ENCODE data around the gene SORCS1.

DNA sequence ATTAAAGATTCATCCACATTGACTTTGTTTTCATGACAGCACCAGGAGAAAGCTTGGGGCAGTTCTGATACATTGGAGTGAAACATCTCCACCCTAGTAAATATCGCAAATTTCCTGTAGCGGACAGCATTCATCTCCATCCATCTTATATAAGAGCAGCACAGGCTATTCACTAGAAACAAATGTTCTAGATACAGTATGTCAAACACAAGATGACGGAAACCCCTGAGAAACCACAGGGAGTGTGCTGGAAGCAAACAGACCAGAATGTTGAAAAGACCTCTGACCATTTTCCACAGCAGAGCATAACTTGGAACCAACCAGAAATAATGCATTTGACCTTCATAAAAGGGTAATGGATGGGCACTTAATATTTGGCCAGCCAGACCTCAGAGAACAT, 343.9 kb downstream of the SORCS1 start:
- TF ChIP-seq, protein P1, sequence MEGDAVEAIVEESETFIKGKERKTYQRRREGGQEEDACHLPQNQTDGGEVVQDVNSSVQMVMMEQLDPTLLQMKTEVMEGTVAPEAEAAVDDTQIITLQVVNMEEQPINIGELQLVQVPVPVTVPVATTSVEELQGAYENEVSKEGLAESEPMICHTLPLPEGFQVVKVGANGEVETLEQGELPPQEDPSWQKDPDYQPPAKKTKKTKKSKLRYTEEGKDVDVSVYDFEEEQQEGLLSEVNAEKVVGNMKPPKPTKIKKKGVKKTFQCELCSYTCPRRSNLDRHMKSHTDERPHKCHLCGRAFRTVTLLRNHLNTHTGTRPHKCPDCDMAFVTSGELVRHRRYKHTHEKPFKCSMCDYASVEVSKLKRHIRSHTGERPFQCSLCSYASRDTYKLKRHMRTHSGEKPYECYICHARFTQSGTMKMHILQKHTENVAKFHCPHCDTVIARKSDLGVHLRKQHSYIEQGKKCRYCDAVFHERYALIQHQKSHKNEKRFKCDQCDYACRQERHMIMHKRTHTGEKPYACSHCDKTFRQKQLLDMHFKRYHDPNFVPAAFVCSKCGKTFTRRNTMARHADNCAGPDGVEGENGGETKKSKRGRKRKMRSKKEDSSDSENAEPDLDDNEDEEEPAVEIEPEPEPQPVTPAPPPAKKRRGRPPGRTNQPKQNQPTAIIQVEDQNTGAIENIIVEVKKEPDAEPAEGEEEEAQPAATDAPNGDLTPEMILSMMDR (IDR thresholded peaks at IDR 0.05) = no peak
- no peak for TF ChIP-seq POLR2A (IDR thresholded peaks at IDR 0.05)

Data from tibial nerve (tissue), 3 donors.